CD4-positive, alpha-beta T cell treated with Interleukin-15 for 4 hours (primary cell): Measurements from ENCODE around the gene RBM19.

Experiments used
- DNase-seq: peaks from one replicate; pipeline ENCODE4 v3.0.0-alpha.2; 2020; ENCODE audit warnings: low spot score

The RBM19 gene

DNA sequence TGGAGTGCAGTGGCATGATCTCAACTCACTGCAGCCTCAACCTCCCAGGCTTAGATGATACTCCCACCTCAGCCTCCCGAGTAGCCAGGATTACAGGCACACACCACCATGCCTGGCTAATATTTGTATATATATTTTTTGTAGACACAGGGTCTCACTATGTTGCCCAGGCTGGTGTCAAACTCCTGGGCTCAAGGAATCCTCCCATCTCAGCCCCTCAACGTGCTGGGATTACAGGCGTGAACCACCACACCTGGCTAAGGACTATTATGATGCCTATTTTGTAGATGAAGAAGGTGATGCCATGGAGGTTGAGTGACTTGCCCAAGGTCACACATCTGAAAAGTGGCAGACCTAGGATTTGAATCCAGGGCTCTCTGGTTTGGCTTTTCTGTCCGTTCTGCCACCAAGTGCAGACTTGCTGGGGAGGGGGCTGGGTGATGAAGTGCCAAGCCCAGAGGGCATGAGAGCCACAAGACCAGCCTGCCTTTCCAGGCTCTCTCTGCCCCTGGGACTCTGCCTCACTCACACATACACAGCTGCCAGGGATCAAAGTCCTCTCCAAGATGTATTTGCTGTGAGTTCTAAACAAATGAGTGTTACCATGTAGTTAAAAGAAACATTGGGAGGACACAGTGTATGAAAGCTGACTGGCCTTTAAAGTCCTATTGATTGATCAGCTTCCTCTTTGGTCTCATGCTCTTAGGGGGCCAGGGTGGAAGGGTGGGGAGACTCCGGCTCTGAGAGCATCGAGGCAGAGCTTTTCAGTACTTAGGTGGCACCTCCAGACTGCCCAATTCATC, 21.3 kb upstream of the RBM19 start:
- DNase-seq, result no peak

DNA sequence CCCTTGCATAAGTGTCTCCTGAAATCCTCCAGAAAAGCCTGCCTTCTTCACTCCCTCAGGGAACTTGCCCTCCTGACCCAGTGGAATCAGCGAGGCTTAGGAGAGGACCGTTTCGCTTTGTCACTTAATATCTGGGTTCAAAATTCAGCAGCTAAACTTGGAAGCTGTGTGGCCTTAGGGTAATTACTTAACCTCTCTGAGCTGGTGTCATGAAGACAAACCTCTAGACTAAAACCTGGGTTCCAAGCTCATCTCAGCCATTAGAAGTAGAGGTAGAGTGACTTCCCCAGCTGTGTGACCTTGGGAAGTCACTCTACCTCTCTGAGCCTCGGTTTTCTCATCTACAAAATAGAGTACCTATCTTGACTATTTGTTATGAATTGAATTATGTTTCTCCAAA, 18.3 kb upstream of the RBM19 start:
- no peak for DNase-seq

DNA sequence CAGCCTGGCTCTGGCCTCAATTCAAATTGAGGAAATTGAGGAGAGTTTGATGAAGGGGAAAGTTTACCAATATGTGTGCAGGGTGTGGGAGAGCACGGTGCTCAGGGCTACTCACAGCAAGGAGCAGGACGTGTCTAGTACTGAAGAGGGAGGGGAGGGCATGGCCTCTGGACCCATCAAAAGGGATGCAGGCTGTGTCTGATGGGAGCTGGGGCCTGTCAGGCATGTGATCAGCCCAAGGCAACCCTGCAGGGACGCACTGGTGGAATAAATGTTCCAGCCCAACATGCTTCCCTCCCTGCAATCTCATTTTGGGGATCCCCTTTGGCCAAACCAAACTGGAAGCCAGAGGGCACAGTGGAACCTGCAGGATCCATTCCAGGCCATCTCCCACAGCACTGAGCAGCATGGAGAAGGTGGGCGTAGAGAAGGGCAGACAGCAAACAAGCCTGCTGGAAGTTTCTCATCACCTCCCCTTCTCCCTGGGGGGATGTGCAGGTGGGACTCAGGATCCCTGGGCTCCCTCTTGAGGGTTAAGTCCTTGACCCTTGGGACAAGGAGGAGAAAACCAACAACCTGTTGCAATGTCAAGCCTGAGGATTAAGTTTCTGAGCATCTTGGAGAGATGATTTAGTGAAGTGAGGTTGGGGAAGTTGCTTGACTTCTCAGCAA, 17.8 kb upstream of the RBM19 start:
- DNase-seq, result no peak

DNA sequence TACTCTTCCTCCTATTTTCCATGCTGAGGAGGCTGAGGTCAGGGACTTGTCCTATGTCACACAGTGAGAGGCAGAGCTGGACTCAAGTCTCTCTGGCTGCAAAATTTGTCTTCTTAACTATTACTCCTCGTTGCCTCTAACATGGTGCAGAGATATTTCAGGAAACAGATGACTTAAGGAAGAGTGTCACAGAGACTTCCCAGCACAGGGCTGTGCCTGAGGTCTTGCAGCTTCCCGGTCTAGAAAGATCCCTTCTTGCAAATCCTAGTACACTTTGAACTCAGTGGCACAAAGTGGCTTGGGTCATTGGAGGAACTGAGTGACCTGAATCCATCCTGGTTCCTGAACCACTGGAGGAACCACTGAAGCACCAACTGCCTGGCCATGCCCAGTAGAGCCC, 17.1 kb upstream of the RBM19 start:
- no peak for DNase-seq

DNA sequence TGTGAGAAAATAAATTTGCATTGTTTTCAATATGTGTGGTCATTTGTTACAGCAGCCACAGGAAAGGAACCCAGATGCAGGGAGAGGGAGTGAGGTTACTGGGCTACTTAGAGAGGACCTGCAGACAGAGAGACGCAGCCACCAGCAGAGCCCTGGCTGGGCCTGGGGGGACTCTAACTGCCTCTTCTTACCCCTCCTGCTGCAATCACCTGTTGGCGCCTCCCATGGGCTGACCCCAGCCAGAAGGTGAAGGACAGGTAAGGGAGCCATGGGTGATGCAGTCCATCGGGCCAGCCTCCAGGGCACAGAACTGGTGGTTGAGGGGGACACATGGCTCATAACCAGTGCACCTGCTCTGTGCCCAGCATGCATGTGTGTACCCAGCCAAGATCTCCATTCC, 15.8 kb upstream of the RBM19 start:
- DNase-seq, result no peak

DNA sequence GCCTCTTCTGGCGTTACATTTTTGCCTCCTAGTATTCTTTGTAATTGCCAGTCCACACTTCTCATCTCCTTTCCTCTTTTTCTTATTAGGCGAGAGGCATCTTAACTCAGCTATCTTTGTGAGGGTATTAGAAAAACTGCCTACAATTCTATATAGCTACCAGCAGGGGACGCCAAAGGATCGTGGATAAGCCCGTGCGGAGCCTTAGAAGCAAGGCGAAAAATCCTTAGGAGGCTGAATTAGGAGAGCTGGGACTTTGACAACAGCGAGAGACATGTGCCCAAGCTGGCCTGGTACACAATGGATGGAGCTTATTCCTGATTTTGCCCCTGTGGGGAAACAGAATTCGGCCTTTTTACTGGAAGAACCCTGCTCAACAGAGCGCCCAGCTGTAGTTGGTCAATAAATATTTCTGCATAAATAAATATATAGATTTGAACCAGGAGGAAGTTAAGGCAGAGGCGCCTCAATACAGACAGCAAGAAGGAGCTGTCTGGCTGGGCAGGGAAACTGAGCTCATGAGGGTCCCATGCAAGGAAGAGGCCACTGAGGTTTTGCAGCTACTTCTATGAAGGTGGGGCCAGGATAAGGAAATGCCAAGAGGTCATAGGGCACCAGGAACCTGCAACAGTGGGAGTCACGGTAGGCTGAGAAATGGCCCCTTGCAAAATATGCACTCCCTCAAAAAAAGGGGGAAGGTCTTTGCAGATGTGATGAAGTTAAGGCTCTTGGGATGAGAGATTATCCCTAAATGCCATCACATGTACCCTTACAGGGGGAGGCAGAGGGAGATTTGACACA, 14.6 kb upstream of the RBM19 start:
- peak; percentile 39 for DNase-seq

DNA sequence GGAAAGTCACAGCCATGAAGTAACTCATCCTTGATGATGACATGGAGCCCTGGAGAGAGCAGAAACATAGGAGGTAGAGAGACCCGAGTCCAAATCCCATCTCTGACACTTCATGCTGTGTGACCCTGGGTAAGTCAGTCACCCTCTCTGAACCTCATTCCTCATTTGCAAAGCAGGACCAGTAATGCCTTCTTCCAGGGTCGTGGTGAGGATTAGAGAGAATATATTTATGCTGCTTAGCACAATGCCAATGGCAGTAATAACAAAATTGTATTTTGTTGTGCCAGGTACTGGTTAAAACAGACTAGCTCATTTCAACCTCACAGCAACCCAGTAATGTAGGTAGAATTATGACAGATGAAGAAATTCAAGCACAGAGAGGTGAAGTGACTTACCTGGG, 13.9 kb upstream of the RBM19 start:
- DNase-seq, result no peak

DNA sequence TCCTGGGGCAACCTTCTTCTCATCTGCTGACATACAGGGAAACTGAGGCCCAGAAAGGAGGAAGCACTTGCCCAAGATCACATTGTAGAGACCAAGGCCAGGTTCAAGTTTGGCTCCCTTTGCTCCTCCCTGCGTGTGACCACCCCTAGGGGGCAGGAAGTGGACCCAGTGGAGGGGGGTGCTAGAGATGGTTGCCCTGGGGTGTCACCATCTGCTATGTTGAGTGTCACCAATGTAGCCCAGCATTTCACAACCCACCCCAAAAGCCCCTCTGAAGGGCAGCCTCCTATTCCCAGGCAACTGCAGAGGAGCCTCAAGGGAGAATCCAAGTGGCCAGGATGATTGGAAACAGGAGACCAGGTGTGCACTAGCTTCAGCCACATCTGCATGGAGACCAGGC, 12.0 kb upstream of the RBM19 start:
- no peak for DNase-seq

DNA sequence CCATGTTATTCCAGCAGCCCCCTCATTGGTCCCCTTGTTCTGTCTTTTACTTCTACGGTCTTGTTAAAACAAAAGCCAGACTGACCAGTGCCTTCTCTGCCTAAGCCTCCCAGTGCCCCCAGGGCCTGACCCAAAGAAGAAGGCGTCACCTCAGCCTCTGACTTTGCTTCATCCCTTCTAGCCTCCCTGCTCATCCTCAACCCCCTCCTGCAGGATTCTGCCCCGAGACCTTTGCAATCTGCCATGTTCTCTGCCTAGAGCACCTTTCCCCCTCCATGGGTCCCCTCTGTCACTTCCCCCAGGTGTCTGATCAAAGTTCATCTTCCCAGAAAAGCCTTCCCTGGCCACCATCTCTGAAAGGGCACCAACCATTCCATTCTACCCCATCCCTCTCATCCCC, 7.9 kb upstream of the RBM19 start:
- DNase-seq, result no peak

DNA sequence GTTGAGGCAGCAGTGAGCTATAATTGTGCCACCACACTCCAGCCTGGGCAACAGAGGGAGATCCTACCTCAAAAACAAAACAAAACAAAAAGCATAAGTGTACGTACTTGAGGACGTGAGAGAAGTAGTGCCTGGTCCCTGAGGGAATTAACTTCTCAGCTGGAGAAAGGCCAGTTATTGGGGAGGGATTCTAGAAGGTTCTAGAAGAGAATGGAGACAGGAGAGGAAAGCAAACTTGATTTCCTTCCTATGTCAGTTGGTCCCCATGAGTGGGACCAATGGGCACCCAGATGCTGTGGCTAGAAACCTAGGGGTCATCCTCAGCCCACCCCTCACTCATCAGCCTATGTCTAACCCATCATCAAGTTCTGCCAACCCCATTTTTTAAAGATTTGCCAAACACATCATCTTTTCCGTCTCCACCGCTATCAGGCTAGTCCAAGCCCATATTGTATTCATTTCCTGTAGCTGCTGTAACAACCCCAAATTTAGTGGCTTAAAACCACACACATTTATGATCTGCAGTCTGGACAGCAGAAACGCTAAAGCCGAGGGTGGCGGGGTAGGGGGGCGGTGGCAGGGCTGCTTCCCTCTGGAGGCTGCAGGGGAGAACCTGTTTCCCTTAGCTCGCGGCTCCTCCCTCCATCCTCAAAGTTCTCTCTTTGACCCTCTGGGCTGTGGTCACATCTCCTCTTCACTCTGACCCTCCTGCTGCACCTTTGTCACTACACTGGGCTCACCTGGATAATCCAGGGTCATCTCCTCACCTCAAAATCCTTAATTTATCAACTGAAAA, 7.2 kb upstream of the RBM19 start:
- DNase-seq, result no peak

DNA sequence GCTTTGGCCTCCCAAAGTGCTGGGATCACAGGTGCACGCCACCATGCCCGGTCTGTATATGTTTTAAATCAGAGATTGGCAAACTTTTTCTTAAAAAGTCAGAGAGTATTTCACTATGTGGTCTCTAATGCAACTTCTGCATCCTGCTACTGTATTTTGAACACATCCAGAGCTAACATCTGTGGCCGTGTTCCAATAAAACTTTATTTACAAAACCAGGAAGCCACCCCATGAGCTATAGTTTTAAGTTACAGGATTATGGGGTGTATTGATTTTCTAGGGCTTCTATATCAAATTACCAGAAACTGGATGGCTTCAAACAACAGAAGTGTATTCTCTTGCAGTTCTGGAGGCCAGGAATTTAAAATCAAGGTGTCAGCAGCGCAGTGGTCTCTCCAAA, 5.3 kb upstream of the RBM19 start:
- no peak for DNase-seq

DNA sequence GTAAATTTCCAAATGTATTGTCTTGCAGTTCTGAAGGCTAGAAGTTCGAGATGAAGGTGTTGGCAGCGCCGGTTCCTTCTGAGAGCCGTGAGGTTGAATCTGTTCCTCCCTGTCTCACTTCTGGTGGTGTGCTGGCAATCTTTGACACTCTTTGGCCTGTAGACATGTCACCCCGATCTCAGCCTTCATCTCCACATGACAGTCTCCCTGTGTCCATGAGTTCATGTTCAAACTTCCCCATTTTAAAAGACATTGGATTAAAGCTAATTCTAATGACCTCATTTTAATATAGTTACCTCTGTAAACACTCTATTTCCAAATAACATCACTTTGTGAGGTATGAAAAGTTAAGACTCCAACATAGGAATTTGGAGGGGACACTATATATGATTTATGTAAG, 4.1 kb upstream of the RBM19 start:
- DNase-seq, result no peak

DNA sequence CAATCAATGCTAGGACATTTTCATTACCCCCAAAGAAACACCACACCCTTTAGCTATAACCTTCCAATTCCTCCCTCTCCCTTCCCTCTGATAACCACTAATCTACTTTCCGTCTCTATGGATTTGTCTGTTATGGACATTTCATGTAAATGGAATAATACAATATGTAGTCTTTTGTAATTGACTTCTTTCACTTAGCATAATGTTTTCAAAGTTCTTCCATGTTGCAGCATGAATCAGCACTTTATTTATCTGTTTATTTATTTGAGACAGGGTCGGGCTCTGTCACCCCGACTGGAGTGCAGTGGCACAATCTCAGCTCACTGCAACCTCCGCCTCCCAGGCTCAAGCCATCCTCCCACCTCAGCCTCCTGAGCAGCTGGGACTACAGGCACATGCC, 1.2 kb upstream of the RBM19 start:
- DNase-seq, result no peak

DNA sequence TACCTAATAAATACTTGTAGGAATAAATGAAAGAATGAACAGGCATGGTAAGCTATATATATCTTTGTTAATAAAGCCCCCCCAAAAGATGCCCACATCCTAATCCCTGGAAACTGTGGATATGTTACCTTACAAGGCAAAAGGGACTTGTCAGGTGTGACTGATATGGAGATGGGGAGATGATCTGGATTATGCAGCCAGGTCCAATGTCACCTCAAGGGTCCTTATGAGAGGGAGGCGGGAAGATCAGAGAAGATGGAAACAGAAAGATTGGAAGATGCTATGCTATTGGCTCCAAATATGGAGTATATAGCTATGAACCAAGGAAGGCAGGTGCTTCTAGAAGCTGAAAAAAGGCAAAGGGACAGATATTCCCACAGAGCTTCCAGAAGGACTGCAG, 3.4 kb downstream of the RBM19 start:
- no peak for DNase-seq

DNA sequence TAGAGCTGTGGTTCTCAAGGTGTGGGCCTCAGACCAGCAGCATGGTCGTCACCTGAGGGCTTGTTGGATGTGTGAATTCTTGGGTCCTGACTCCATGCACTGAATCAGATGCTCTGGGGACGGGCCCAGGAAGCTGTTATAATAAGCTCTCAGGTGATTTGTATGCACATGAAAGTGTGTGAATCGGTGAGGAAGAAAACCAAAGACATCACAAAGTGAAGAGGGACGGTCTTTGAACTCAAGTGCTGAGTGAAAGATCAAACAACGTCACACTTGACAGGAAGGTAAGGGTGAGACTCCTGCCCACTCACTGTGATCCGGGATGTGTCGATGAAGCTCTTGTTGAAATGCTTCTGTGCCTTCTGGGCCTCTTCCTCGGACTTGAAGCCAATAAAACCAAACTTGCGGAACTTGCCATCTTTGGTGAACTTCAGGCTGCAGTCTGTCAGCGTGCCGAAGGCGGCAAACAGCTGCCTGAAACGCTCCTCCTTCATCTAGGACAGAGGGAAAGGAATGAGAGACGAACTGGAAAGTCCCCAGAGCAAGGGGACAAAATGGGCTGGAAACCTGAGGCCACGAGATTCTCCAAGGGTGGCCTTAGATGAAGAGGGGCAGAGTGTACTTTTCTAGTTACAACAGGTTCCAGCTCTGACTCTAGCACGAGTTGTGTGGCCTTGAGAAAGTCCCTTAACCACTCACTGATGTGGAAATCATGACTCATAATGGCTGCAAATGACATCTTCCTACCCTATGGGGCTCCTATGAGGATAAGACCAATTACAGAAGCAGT, 4.0 kb downstream of the RBM19 start:
- peak; percentile 27 for DNase-seq

DNA sequence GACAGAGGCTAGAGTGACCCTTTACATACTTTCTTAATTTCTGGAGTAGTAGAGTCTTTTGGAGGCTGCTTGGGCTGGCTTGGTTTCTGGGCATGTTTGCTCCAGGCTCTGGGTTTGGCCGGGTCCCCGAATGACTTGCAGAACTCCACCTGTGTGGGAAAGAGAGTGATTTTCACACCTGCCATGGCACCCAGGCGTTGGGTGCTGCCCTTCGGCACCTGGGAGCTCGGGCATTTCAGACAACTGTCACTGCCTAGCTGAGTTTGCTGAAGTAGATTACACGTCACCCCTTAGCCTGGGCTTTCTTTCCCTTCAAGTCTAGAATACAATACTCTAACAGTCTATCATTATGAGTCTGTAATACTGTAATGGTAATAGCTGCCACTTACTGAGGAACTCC, 6.1 kb downstream of the RBM19 start:
- DNase-seq, result no peak

DNA sequence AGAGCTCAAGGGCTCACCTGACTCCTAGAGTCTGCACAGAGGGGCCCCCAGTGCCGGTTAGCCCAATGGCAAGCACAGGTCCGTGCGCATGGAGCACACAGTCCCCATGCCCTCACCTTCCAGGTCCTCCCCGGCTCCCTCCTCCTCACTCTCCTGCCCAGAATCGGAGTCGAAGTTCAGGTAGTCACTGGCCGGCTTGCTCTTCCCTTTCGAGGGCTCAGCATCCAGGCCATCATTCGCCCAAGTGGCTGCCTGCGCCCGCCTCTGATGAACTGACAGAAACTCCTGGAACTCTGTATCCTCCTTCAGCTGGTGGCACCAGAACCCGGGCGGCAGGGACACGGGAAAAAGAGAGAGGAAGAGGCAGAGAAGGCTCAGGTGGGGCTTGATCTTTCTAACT, 7.0 kb downstream of the RBM19 start:
- DNase-seq, result no peak

DNA sequence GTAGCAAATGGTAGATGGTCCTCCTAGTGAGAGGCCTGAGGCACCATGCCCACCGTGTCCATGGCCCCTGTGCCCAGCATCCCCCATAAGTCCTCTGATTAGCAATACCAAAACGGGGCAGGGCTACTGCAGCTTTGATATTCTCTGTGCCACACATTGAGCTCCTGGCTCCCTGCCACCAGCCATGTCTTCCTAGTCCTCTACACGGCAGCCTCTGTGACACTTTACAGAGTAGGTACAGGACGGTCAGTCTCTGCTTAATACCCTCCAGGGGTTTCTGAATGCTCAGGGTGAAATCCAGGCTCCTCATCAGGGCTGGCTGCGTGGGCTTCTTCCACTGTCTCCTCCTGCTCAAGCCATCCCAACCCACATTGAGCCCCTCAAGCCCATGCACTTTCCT, 8.0 kb downstream of the RBM19 start:
- DNase-seq, result no peak

DNA sequence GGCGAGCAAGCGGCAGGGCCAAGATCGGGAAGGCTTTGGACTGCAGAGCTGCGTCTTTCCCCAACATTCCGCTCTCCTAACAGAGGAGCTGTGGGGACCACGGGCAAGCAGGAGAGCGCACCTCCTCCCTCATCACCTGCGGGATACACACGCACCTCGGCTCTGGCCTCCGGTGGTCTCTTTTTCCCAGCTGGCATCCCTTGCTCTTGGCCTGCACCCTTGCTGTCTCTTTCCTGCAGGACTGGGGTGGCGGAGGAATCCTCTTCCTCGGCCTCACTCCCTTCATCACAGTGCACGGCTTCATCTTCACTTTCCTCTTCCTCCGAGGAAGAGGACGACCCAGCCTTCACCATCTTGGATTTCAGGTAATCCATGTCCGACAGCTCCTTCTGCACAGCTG, 8.5 kb downstream of the RBM19 start:
- DNase-seq, result no peak

DNA sequence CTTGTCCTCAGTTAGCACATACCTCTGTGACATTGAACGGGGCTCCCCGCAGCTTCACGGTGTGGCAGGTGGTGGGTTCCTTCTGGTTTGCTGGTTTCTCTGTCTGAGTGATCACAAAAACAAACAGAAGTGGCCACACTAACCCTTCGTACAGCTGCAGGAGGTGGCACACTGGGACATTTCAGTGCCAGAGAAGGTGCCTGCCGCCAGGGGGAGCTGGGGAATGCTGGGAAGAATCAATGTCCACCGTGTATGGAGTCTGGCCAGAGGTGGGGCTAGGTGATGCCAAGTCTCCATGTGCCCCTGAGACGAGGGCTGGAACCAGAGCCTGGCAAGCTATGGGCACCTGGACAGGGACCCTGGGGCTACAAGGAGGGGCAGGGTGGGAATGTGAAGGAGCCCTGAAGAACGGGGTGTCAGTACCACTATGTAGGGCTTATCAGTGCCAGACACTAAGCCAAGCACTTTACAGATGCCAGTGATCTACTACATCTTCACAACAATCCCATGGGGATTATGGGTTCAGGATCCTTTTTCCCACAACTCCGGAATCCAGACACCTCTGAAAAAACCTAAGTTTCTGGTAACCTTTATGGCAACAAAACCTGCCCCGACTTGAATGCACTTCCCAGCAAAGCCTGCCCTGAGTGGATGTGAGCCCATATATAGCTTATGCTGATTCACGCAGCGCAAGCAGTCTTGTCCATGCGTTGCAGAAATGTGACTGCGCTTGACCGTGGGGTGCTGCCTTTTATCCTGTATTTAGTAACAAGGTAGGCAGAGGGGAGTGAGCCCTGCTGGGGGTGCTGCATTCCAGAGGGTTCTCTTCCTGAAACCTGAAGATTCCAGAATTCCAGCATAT, 10.8 kb downstream of the RBM19 start:
- DNase-seq, result no peak

DNA sequence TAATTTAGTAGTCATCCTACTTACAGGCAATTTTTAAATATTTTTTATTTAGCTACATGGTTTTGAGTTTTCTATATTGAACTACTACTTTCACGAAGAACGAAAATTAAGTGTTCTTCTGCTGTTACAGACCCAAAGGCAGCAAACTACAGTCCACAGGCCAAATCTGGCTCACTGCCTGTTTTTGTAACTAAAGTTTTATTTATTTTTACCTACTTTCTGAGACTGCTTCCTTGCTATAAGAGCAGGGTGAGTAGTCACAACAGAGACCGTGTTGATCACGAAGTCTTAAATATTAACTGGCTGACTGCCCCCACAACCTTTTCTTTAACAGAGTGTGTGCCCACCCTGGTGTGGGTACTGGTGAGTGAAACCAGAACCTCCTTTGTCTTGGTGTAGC, 11.6 kb downstream of the RBM19 start:
- DNase-seq, result no peak
